GM10266 (cell line): ENCODE data around the gene CLCN7.

Source experiments
- DNase-seq: peaks from one replicate; pipeline ENCODE4 v3.0.0; 2012; ENCODE audit errors: extremely low spot score
- TF ChIP-seq, protein P1 (sequence below): IDR thresholded peaks from 2 replicates; pipeline ENCODE4 v1.5.1; 2012; ENCODE audit warnings: mild to moderate bottlenecking, low read depth; ENCODE audit not compliant: control insufficient read depth, insufficient read depth; ENCODE audit errors: missing control alignments

CLCN7 gene

DNA sequence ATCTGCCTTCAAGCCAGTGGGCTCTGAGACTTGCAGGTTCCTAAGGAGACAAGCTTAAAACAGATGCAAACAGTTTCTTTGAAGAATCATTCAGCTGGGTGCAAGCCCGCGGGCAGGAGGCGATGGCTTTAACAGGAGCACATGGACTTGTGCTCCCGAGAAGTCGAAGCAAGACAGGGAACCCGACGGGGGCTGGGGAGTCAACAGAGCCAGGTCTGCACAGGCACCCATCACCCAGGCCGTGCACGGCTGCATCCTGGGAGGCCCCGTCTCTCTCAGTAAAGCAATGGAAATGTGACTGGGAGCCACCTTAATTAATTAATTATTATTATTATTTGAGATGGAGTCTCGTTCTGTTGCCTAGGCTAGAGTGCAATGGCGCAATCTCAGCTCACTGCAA, 14.2 kb upstream of the CLCN7 start:
- TF ChIP-seq, protein P1, sequence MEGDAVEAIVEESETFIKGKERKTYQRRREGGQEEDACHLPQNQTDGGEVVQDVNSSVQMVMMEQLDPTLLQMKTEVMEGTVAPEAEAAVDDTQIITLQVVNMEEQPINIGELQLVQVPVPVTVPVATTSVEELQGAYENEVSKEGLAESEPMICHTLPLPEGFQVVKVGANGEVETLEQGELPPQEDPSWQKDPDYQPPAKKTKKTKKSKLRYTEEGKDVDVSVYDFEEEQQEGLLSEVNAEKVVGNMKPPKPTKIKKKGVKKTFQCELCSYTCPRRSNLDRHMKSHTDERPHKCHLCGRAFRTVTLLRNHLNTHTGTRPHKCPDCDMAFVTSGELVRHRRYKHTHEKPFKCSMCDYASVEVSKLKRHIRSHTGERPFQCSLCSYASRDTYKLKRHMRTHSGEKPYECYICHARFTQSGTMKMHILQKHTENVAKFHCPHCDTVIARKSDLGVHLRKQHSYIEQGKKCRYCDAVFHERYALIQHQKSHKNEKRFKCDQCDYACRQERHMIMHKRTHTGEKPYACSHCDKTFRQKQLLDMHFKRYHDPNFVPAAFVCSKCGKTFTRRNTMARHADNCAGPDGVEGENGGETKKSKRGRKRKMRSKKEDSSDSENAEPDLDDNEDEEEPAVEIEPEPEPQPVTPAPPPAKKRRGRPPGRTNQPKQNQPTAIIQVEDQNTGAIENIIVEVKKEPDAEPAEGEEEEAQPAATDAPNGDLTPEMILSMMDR: no peak
- no peak for DNase-seq

DNA sequence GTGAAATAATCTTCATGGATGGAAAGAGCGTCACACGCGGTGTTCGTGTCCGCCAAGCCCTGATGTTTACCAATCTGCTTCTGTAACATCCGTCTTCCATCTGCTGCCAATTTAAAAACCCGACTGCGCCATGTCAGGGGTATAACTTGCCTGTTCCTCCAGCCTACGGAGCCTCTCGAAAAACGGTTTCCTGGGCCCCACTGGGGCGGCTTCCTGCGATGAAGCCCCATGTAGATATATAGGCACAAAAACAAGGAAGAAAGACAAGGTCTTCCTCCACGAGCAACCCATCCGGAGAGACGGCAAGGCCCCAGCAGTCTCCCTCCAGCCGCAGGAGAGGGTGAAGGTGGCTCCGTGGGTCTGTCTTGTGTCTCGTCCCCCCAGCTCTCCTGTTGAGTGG, 13.8 kb upstream of the CLCN7 start, which contains the start of gene PTX4:
Gene PTX4, minus strand, starts transcription at position 326 of the 400 bp plus-strand sequence. Its CDS starts 35 bp downstream, at position 291.
- no peak for DNase-seq
- TF ChIP-seq, protein P1: no peak

DNA sequence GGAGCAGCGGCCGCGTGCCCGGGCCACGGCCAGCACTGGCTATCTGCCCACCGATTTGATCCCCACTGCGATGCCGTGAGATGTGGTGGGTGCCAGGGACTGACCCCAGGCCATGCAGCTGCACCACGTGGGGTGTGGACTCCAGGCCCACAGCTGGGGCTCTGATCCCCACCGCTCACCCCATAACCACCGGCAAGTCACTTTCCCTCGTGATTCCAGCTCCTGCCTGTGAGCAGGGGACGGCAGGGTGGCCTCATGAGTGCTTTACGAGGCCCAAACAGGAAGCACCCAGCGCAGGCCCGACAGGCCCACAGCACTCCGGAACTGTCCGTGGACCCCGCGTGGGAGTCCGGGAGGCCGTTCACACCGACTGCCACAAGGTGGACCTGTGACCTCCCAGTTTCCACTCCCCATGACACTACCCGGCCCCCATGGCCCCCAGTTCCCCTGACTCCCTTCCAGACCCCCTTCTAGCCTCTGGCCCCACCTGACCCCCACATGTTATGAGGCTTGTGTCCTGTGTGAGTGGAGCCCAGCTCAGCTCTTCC, 13.3 kb upstream of the CLCN7 start:
- TF ChIP-seq, protein P1: no peak
- DNase-seq: no peak

DNA sequence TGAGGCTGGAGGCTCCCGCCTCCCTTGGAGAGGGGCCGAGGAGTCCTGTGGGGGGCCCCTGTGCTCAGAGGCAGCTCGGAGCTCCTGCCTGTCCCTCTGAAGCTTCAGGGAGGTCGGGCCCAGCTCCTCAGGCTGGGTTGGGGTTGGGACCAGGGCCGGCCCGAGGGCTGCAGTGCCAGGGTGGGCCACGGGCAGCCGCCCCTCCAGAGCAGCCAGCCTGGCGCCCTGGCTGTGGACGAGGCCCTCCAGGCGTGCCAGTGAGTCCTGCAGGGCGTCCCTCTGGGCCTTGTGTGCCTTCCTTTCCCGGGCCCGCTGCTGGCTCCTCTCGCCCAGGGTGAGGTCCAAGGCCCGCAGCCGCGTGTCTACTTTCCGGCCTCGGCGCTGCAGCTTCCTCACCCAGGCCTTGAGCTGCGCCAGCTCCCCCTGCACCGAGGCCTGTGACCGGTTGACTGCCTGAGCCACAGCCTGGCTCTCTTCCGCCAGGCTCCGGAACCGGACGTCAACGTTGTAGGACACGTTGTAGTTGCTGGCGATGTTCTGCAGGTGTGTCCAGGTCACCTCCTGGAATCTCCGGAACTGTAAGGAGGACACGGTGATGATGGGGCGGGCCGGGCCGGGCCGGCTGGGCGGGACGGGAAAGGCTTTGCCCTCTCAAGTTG, 12.7 kb upstream of the CLCN7 start:
- no peak for DNase-seq
- TF ChIP-seq, protein P1: no peak

DNA sequence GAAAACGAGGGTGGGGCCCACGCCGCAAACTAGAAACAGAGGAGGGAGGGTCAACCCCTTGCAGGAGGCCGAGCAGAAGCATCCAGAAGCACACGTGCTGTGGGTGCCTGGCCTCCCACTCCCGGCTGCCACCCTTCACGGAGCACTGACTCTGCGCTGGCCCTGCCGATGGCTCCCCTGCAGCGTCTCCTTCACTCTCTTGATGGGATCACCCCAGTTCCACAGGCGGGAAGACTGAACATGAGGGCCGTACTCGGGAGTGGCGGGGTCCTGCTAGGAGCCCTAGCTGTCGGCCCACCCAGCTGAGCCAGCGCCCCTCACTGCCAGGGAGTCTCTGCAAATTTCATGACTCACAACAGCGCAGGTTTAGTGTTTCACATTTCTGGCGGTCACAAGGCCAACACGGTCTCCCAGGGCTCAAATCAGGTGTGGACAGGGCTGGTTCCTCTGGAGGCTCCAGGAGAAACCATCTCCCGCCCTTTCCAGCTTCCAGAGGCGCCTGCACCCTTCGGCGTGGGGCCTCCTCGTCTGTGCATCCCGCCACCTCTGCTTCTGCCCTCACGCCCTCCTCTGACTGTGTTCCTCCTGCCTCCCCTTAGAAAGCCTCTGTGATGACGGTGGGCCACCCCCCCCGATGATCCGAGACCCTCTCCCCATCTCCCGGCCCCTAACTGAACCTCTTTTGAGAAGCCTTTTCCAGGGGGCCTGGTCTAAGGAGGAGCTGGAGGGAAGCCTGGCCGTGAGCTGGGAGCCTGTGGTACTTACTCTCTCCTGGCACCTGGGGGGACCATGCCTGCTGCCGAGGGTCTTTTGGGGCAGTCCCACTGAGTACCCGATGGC, 11.9 kb upstream of the CLCN7 start:
- TF ChIP-seq, protein P1: no peak
- DNase-seq: no peak

DNA sequence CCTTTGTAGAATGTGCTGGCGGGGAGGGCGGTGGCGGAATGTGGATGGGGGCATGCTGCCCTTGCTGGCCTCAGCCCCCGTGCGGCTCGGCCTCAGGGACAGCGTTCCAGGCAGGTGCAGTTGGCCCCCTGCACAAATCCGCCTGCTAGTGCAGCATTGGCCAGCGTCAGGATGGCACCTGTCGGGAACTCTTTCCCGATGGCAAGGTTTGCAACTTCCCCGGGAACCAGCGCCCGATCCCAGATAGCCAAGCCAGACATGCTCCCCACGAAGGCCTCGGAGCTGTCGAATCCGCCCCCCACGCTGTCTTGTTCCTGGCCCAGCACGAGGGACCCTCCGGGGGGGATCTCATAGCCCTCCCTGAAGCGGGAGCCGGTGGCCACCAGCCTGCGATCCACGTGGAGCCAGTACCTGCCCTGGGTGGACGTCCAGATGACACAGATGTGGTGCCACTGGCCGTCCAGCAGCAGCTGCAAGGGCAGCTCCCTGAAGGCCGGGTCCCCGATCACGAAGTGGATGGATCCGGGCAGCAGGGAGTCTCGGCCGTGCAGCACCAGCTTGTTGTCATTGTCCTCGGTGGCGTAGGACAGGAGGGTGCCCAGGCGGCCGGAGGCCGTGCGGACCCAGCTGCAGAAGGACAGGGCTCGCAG, 11.1 kb upstream of the CLCN7 start:
- DNase-seq: no peak
- TF ChIP-seq, protein P1: no peak
